Endodermal cell (in vitro differentiated cells): Measurements from ENCODE around the gene AGO3. TPM values are rescaled to one million over a fixed set of nuclear protein-coding genes. Genes with fewer than 3 reads are reported as not detected.

Source experiments
- DNase-seq: peaks from one replicate; pipeline ENCODE4 v3.0.0-alpha.2; 2017
- H3K27ac ChIP-seq: 2 replicates; pipeline ENCODE4 v1.5.1; 2013; ENCODE audit warnings: mild to moderate bottlenecking, low read depth, low read length, moderate library complexity
- H3K27me3 ChIP-seq: 2 replicates; pipeline ENCODE4 v1.6.1; 2013; ENCODE audit warnings: mild to moderate bottlenecking, low read length, moderate library complexity; ENCODE audit not compliant: insufficient read depth, control insufficient read depth, poor library complexity, severe bottlenecking
- H3K36me3 ChIP-seq: 2 replicates; pipeline ENCODE4 v1.7.0; 2013; ENCODE audit warnings: mild to moderate bottlenecking, low read length, moderate library complexity; ENCODE audit not compliant: control insufficient read depth, insufficient read depth
- H3K4me1 ChIP-seq: one replicate; pipeline ENCODE4 v1.7.0; 2013; ENCODE audit warnings: low read length; ENCODE audit not compliant: control insufficient read depth, insufficient read depth
- H3K4me3 ChIP-seq: 2 replicates; pipeline ENCODE4 v1.5.1; 2013; ENCODE audit warnings: mild to moderate bottlenecking, low read length, moderate library complexity
- H3K9ac ChIP-seq: 2 replicates; pipeline ENCODE4 v1.6.1; 2013; ENCODE audit warnings: mild to moderate bottlenecking, low read length, moderate library complexity; ENCODE audit not compliant: poor library complexity, severe bottlenecking; ENCODE audit errors: extremely low read depth
- H3K9me3 ChIP-seq: 2 replicates; pipeline ENCODE4 v1.6.1; 2013; ENCODE audit warnings: mild to moderate bottlenecking, low read length, moderate library complexity; ENCODE audit not compliant: control insufficient read depth
- H3K27ac Mint-ChIP-seq: 2 replicates; pipeline ENCODE4 v1.8.0; 2020; ENCODE audit warnings: mixed read lengths
- H3K27me3 Mint-ChIP-seq: 2 replicates; pipeline ENCODE4 v1.8.0; 2021; ENCODE audit warnings: mild to moderate bottlenecking, mixed read lengths; ENCODE audit not compliant: insufficient read depth
- H3K36me3 Mint-ChIP-seq: 2 replicates; pipeline ENCODE4 v1.8.0; 2020; ENCODE audit warnings: low read depth, mixed read lengths
- H3K4me1 Mint-ChIP-seq: 2 replicates; pipeline ENCODE4 v1.8.0; 2020; ENCODE audit warnings: mixed read lengths
- H3K4me3 Mint-ChIP-seq: 2 replicates; pipeline ENCODE4 v1.8.0; 2020; ENCODE audit warnings: mild to moderate bottlenecking, moderate library complexity, mixed read lengths
- H3K9me3 Mint-ChIP-seq: 2 replicates; pipeline ENCODE4 v1.8.0; 2020; ENCODE audit warnings: mild to moderate bottlenecking, mixed read lengths
- CTCF ChIP-seq: fragments of 200-600 bp; sonication (generic); conservative IDR thresholded peaks from 2 replicates; pipeline ENCODE4 v1.5.0; 2021; ENCODE audit warnings: antibody characterized with exemption, mild to moderate bottlenecking
- WGBS, 2 experiments: methylation state at CpG; one replicate each; pipeline versions ENCODE4 v1.1.5 to v1.1.7; 2013; ENCODE audit warnings: missing lambda C conversion rate in 2 of 2, mixed read lengths in 1 of 2; ENCODE audit not compliant: insufficient coverage in 1 of 2, insufficient read length in 1 of 2; 5-methylcytosine and 5-hydroxymethylcytosine counted together
- total RNA-seq, 2 donors: library from RNA; stranded (reverse); fragmentation: NEBNext Ultra II Directional in 1 of 2; extraction: Animal tissue kit (Norgen Biotek cat#: 25700) in 1 of 2; gene quantifications; 2 replicates in 1 of 2; 3 replicates in 1 of 2; pipeline ENCODE4 v1.2.1, GENCODE V29; 2021

AGO3 gene
- total RNA-seq, 2 donors from 2014 or later: 32.8 to 39.8 TPM

DNA sequence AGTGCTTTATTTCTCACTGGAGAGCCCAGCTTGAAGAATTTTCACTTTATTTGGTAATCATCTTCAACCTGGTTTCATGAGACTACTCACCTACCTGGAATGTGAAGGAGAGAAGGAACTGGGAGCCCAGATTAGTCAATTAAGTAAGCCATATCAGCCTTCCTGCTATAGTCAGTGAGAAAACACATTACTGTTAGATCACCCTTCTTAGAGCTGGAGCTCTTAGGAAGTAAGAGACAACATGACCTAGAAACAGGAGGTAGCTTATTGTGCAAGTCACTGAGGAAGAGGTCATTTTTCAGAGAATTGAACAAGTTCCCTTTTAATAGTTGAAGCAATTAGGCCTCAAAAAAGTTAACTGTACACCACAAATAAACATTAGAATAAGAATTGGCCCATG is 103.8 kb downstream of the AGO3 start:
- H3K9me3 ChIP-seq: no peaks in the 10 kb centered on the region
- peaks cover 45% of the 10 kb centered on the region for H3K36me3 ChIP-seq
- H3K4me1 ChIP-seq: no peaks in the 10 kb centered on the region
- no peak for TF ChIP-seq CTCF
- H3K4me3 ChIP-seq: no peak overlapping the region
- Mint-ChIP-seq H3K36me3 (peaks cover 44% of the 10 kb centered on the region), H3K4me1 (no peaks in the 10 kb centered on the region), H3K27ac (no peak overlapping the region), H3K27me3 (no peaks in the 10 kb centered on the region), H3K4me3 (no peak overlapping the region), H3K9me3 (no peaks in the 10 kb centered on the region)
- H3K27me3 ChIP-seq: no peaks in the 10 kb centered on the region
- no peak overlapping the region for H3K27ac ChIP-seq
- no peak overlapping the region for H3K9ac ChIP-seq
- no peak for DNase-seq

- no peak overlapping the region for H3K4me3 ChIP-seq
- Mint-ChIP-seq H3K4me1 (no peaks in the 10 kb centered on the region), H3K9me3 (no peaks in the 10 kb centered on the region), H3K4me3 (no peak overlapping the region), H3K27me3 (no peaks in the 10 kb centered on the region), H3K36me3 (peaks cover 48% of the 10 kb centered on the region), H3K27ac (no peak overlapping the region)
- no peak overlapping the region for H3K9ac ChIP-seq
- no peak overlapping the region for H3K27ac ChIP-seq
- H3K4me1 ChIP-seq: no peaks in the 10 kb centered on the region
- no peak for DNase-seq
- H3K27me3 ChIP-seq: no peaks in the 10 kb centered on the region
- H3K36me3 ChIP-seq: peaks cover 48% of the 10 kb centered on the region
- TF ChIP-seq CTCF: no peak
- WGBS, 2 experiments: 88 to 90% methylated on average over 2 of the region's 3 CpGs
- no peaks in the 10 kb centered on the region for H3K9me3 ChIP-seq
Measured at GRCh38 chr1:36035154-36035553, 104.2 kb downstream of the AGO3 start.

DNA sequence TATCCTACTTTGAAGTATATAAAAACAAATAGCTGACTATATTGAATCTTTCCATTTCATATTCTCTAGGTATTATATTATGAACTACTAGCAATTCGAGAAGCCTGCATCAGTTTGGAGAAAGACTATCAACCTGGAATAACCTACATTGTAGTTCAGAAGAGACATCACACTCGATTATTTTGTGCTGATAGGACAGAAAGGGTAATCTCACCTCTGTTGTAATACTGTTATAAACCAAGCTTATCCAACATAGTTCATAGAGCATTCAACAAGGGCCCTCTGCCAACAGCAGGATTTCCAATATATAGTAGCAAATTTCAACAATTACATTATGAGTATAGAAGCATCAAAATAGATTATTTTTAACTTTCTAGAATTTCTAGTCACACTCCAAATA is 109.3 kb downstream of the AGO3 start:
- DNase-seq: no peak
- TF ChIP-seq CTCF: no peak
- Mint-ChIP-seq H3K4me3 (no peak overlapping the region), H3K27me3 (no peaks in the 10 kb centered on the region), H3K27ac (no peak overlapping the region), H3K4me1 (no peaks in the 10 kb centered on the region), H3K9me3 (no peaks in the 10 kb centered on the region), H3K36me3 (peaks cover 40% of the 10 kb centered on the region)
- no peaks in the 10 kb centered on the region for H3K9me3 ChIP-seq
- peaks cover 54% of the 10 kb centered on the region for H3K36me3 ChIP-seq
- 80 to 96% methylated on average over 1 to 2 of the region's 2 CpGs for WGBS, 2 experiments
- no peaks in the 10 kb centered on the region for H3K27me3 ChIP-seq
- no peak overlapping the region for H3K27ac ChIP-seq
- no peaks in the 10 kb centered on the region for H3K4me1 ChIP-seq
- H3K9ac ChIP-seq: no peak overlapping the region
- H3K4me3 ChIP-seq: no peak overlapping the region
